Thyroid gland (tissue), 4 donors: ENCODE data around the gene FGFBP2.

Source experiments
- POLR2A ChIP-seq, 2 donors: fragments of 450-650 bp; IDR thresholded peaks; one replicate each; pipeline ENCODE4 v1.6.1; 2017; ENCODE audit warnings: antibody characterized with exemption in 2 of 2, mild to moderate bottlenecking in 2 of 2, moderate library complexity in 1 of 2
- TF ChIP-seq, protein P1 (sequence below), 6 experiments: fragments of 200-600 bp in 3 of 6; fragments of 450-650 bp in 3 of 6; sonication (generic) in 3 of 6; IDR thresholded peaks; one replicate each; pipeline ENCODE4 v1.5.1; 2016 to 2019; ENCODE audit warnings: antibody characterized with exemption in 6 of 6, mild to moderate bottlenecking in 2 of 6, inconsistent platforms in 1 of 6, moderate library complexity in 1 of 6

DNA sequence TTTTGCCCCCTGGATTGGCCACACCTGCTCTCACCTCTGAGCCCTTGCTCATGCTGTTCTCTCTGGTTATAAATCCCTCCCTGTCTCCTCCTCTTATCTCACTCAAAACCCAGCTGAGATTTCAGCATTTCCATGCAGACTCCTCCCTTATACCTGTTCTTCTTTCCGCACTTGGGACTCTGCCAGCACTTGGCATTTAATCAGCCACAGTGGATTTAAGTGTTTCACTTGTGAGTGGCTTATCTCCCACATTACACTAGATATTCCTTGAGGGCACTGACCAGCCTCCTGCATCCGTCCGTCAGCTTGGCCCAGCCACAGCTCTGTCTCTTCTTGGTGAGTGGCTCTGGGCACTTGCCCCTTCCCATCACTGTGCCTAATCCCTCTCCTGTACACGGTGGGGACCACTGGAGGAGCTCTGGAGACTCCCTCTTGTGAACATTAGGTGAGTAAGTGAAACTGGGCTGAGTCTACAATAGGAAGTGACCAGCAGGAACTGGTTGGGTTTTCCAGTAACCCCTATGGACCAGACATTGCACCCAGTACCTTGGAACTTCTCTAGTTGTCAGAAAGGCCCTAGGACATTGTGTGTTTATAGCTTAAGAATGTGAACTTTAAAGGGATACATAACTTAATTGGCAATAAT is 44.4 kb downstream of the FGFBP2 start:
- TF ChIP-seq, protein P1, sequence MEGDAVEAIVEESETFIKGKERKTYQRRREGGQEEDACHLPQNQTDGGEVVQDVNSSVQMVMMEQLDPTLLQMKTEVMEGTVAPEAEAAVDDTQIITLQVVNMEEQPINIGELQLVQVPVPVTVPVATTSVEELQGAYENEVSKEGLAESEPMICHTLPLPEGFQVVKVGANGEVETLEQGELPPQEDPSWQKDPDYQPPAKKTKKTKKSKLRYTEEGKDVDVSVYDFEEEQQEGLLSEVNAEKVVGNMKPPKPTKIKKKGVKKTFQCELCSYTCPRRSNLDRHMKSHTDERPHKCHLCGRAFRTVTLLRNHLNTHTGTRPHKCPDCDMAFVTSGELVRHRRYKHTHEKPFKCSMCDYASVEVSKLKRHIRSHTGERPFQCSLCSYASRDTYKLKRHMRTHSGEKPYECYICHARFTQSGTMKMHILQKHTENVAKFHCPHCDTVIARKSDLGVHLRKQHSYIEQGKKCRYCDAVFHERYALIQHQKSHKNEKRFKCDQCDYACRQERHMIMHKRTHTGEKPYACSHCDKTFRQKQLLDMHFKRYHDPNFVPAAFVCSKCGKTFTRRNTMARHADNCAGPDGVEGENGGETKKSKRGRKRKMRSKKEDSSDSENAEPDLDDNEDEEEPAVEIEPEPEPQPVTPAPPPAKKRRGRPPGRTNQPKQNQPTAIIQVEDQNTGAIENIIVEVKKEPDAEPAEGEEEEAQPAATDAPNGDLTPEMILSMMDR (IDR thresholded peaks at IDR 0.05), result no peak
- no peak for TF ChIP-seq POLR2A (IDR thresholded peaks at IDR 0.05)
